ENCODE measurements around the gene NUDT8. TPM values are rescaled to one million over a fixed set of nuclear protein-coding genes. Genes with fewer than 3 reads are reported as not detected.

The NUDT8 gene
- total and polyA plus RNA-seq, 7 donors: 3.6 to 63.1 (median 10.9) TPM

DNA sequence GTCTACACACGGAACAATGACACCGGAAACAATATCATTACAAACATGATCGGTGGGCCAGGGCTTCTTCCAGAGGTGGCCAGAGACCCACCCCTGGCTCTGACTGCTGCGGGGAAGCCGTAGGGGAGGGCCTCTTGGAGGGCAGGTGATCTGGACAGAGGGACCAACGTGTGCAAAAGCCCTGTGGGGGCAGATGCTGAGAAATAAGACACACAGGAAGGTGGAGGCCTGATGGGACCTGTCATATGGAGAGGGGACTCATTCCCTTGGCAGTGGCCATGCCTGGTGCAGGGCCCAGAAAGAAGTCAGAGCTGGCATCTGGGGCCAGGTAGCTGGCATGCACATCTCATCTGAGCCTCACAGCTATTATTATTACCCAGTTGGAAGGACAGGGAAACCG, 43.6 kb upstream of the NUDT8 start:
- WGBS, 2 donors: 91 to 92% methylated on average over 7 of the region's 7 CpGs

GRCh38 chr11:67671211-67671520, 41.4 kb upstream of the NUDT8 start:
- no peaks in the 10 kb centered on the region for H3K36me3 ChIP-seq
- intact Hi-C loops (cut with DNase I): no loop called here
- 53 to 79% methylated on average over 8 of the region's 8 CpGs for WGBS, 2 donors

More for the DNA sequence above, 43.6 kb upstream of the NUDT8 start:
- H3K9me3 ChIP-seq: no peaks in the 10 kb centered on the region
- intact Hi-C loops (cut with DNase I): no loop called here
- TF ChIP-seq, protein P1, sequence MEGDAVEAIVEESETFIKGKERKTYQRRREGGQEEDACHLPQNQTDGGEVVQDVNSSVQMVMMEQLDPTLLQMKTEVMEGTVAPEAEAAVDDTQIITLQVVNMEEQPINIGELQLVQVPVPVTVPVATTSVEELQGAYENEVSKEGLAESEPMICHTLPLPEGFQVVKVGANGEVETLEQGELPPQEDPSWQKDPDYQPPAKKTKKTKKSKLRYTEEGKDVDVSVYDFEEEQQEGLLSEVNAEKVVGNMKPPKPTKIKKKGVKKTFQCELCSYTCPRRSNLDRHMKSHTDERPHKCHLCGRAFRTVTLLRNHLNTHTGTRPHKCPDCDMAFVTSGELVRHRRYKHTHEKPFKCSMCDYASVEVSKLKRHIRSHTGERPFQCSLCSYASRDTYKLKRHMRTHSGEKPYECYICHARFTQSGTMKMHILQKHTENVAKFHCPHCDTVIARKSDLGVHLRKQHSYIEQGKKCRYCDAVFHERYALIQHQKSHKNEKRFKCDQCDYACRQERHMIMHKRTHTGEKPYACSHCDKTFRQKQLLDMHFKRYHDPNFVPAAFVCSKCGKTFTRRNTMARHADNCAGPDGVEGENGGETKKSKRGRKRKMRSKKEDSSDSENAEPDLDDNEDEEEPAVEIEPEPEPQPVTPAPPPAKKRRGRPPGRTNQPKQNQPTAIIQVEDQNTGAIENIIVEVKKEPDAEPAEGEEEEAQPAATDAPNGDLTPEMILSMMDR (IDR thresholded peaks at IDR 0.05): no peak
- no peak for TF ChIP-seq POLR2AphosphoS5 (IDR thresholded peaks at IDR 0.05)
- TF ChIP-seq EP300 (IDR thresholded peaks at IDR 0.05): no peak
- no peak for TF ChIP-seq POLR2A (IDR thresholded peaks at IDR 0.05)
- H3K4me3 ChIP-seq: no peak overlapping the region
- no peaks in the 10 kb centered on the region for H3K36me3 ChIP-seq
- DNase-seq: no peak
- peaks cover 0 to 8% (median 0%) of the 10 kb centered on the region in 3 donors for H3K27me3 ChIP-seq
- no peak overlapping the region for H3K27ac ChIP-seq
- H3K4me1 ChIP-seq: no peaks in the 10 kb centered on the region

DNA sequence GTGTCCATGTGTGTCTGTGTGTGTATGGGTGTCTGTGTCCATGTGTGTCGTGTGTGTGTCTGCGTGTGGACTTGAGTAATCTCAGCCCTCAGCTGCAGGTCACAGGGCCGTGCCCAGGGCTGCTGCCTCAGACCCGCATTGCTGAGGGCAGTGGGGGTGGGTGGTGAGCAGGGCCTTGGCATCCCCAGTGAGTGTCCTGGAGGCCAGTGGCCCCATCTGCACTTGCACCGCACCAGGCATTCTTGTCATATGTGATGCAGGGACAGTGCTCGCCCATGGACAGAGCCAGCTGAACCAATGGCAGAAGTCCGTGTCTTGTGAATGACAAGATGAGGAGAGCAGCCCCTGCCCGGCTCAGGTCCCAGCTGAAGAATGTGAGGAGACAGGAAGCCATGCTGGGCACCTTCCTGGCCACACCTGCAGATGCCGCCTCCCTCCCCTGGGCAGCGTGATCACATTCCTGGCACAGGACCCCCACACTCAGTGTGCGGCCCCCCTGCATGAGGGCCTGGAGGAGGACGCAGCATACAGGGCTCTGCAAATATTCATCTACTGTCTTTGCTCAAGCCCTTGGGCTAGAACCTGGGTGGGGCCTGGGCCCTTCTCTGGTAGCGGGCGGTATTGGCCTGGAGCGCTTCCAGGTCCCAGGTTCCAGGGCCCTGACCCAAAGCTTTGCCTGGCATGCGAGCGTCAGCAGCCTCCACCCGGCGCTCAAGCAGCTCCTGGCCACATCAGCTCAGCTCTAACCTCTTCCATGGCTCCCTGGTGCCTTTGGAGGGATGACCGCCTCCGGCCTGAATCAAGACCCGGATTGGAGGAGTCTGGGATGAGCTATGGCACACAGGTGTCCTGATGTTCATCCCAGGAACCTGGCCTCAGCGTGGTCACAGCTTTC, 40.8 kb upstream of the NUDT8 start:
- intact Hi-C loops (cut with DNase I): no loop called here
- Histone ChIP-seq H3K36me3 (no peaks in the 10 kb centered on the region), H3K27me3 (peaks cover 0 to 8% (median 0%) of the 10 kb centered on the region in 3 donors), H3K4me1 (no peaks in the 10 kb centered on the region), H3K27ac (no peak overlapping the region), H3K9me3 (no peaks in the 10 kb centered on the region), H3K4me3 (no peak overlapping the region)
- TF ChIP-seq POLR2AphosphoS5 (IDR thresholded peaks at IDR 0.05) (no peak), POLR2A (IDR thresholded peaks at IDR 0.05) (no peak), EP300 (IDR thresholded peaks at IDR 0.05) (no peak)
- TF ChIP-seq, protein P1 (IDR thresholded peaks at IDR 0.05): no peak
- WGBS, 2 donors: 79 to 84% methylated on average over 23 of the region's 23 CpGs
- no peak for DNase-seq

More at GRCh38 chr11:67671211-67671520, 41.4 kb upstream of the NUDT8 start:
- no peak for DNase-seq
- H3K9me3 ChIP-seq: no peaks in the 10 kb centered on the region
- H3K4me1 ChIP-seq: no peaks in the 10 kb centered on the region
- H3K27me3 ChIP-seq: peaks cover 0 to 8% (median 0%) of the 10 kb centered on the region in 3 donors
- TF ChIP-seq POLR2A (IDR thresholded peaks at IDR 0.05): no peak
- no peak for TF ChIP-seq POLR2AphosphoS5 (IDR thresholded peaks at IDR 0.05)
- TF ChIP-seq, protein P1 (IDR thresholded peaks at IDR 0.05): no peak
- no peak for TF ChIP-seq EP300 (IDR thresholded peaks at IDR 0.05)
- H3K4me3 ChIP-seq: no peak overlapping the region
- no peak overlapping the region for H3K27ac ChIP-seq

DNA sequence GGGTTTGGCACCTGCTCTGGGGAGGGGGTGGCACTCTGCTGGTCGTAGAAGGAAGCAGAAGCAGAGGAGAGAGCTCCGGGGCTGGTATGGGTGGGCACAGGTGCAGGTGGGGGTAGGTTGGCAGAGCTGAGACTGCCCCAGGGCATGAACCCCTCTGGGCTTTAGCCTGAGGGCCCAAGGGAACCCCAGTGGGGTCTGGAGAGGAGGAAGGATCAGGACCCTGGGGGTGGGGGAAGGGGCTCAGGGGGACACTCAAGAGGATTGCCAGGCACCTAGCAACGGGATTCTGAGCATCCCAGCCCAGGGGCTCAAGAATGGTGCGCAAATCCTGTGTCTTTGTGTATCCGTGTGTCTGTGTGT, 38.4 kb upstream of the NUDT8 start:
- no peak for DNase-seq
- TF ChIP-seq, protein P1 (IDR thresholded peaks at IDR 0.05): no peak
- TF ChIP-seq POLR2AphosphoS5 (IDR thresholded peaks at IDR 0.05) (no peak), EP300 (IDR thresholded peaks at IDR 0.05) (no peak), POLR2A (IDR thresholded peaks at IDR 0.05) (no peak)

More for the DNA sequence above, 38.4 kb upstream of the NUDT8 start:
- H3K27ac ChIP-seq: no peak overlapping the region
- H3K4me1 ChIP-seq: no peaks in the 10 kb centered on the region
- H3K4me3 ChIP-seq: no peak overlapping the region
- intact Hi-C loops (cut with DNase I): no loop called here
- no peaks in the 10 kb centered on the region for H3K36me3 ChIP-seq
- 49 to 61% methylated on average over 5 of the region's 5 CpGs for WGBS, 2 donors
- H3K27me3 ChIP-seq: peaks cover 0 to 2% (median 0%) of the 10 kb centered on the region in 3 donors
- no peaks in the 10 kb centered on the region for H3K9me3 ChIP-seq
